HepG2 (cell line): Measurements from ENCODE around the gene ZMYND19. TPM values are rescaled to one million over a fixed set of nuclear protein-coding genes. Genes with fewer than 3 reads are reported as not detected.

Experiments used
- ADNP ChIP-seq: sonication (generic); formaldehyde crosslinking; IDR thresholded peaks from 2 replicates; pipeline ENCODE4 v1.4.0; 2020; ENCODE audit warnings: missing genetic modification reagents
- ATAD3A ChIP-seq: sonication (generic); formaldehyde crosslinking; IDR thresholded peaks from 2 replicates; pipeline ENCODE4 v1.4.0; 2020; ENCODE audit warnings: missing genetic modification reagents
- HOXA3 ChIP-seq: sonication (generic); formaldehyde crosslinking; IDR thresholded peaks from 2 replicates; pipeline ENCODE4 v1.5.0; 2020; ENCODE audit warnings: missing genetic modification reagents
- KLF9 ChIP-seq: IDR thresholded peaks from 2 replicates; pipeline ENCODE4 v1.6.1; 2016; ENCODE audit warnings: low read depth
- NCOA1 ChIP-seq: sonication (generic); formaldehyde crosslinking; IDR thresholded peaks from 2 replicates; pipeline ENCODE4 v1.9.0; 2021; ENCODE audit warnings: missing genetic modification reagents
- PCBP2 ChIP-seq: fragments of 200-400 bp; formaldehyde crosslinking; optimal IDR thresholded peaks from 2 replicates; pipeline ENCODE3; 2018; ENCODE audit warnings: low read length, low read depth; ENCODE audit not compliant: poor library complexity, severe bottlenecking
- STAG1 ChIP-seq: sonication (generic); formaldehyde crosslinking; IDR thresholded peaks from 2 replicates; pipeline ENCODE4 v1.4.0; 2020; ENCODE audit warnings: missing genetic modification reagents
- ZBTB7A ChIP-seq: sonication (generic); formaldehyde crosslinking; IDR thresholded peaks from 2 replicates; pipeline ENCODE4 v1.8.0; 2022; ENCODE audit warnings: mild to moderate bottlenecking, missing genetic modification reagents
- ZMAT3 ChIP-seq: sonication (generic); formaldehyde crosslinking; conservative IDR thresholded peaks from 2 replicates; pipeline ENCODE4 v1.7.0; 2021; ENCODE audit warnings: missing genetic modification reagents
- ZNF260 ChIP-seq: sonication (generic); formaldehyde crosslinking; IDR thresholded peaks from 2 replicates; pipeline ENCODE4 v1.4.0; 2020; ENCODE audit warnings: missing genetic modification reagents, low read depth, mild to moderate bottlenecking, borderline replicate concordance
- ZNF33A ChIP-seq: sonication (generic); formaldehyde crosslinking; IDR thresholded peaks from 2 replicates; pipeline ENCODE4 v1.5.1; 2020; ENCODE audit warnings: missing genetic modification reagents, mild to moderate bottlenecking, moderate library complexity, borderline replicate concordance
- ZNF704 ChIP-seq: sonication (generic); formaldehyde crosslinking; IDR thresholded peaks from 2 replicates; pipeline ENCODE4 v1.8.1; 2023; ENCODE audit warnings: mild to moderate bottlenecking, inconsistent platforms, moderate library complexity, missing genetic modification reagents, borderline replicate concordance
- ZNF747 ChIP-seq: sonication (generic); formaldehyde crosslinking; IDR thresholded peaks from 2 replicates; pipeline ENCODE4 v1.8.1; 2023; ENCODE audit warnings: missing genetic modification reagents, mild to moderate bottlenecking, borderline replicate concordance
- ZNF839 ChIP-seq: sonication (generic); formaldehyde crosslinking; IDR thresholded peaks from 2 replicates; pipeline ENCODE4 v1.4.0; 2020; ENCODE audit warnings: missing genetic modification reagents, mild to moderate bottlenecking, borderline replicate concordance
- polyA plus RNA-seq, 8 experiments: library from polyadenylated mRNA; depleted of rRNA in 3 of 8; stranded (reverse) in 7 of 8; unstranded in 1 of 8; fragments of >200 nt; fragmentation: Illumina TruSeq in 4 of 8; extraction: Trizol in 4 of 8; gene quantifications; 2 replicates each; pipeline versions ENCODE4 v1.2.1 to v1.2.3, GENCODE V29; 2011 to 2016; ENCODE audit warnings: low read depth in 4 of 8, missing spikeins in 1 of 8, mixed read lengths in 1 of 8; ENCODE audit not compliant: insufficient read depth in 1 of 8
- total RNA-seq, 5 experiments: library from RNA; depleted of rRNA; stranded (reverse); fragments of >200 nt; fragmentation: Illumina TruSeq; extraction: Trizol; gene quantifications; 2 replicates each; pipeline ENCODE4 v1.2.3, GENCODE V29; 2016; ENCODE audit warnings: low read depth in 1 of 5
- TF ChIP-seq, protein P1 (sequence below): sonication (generic); formaldehyde crosslinking; IDR thresholded peaks from 2 replicates; pipeline ENCODE4 v1.4.0; 2020; ENCODE audit warnings: missing genetic modification reagents
- TF ChIP-seq, protein P2 (sequence below): sonication (generic); formaldehyde crosslinking; IDR thresholded peaks from 2 replicates; pipeline ENCODE4 v1.4.0; 2020; ENCODE audit warnings: missing genetic modification reagents
- TF ChIP-seq, protein P3 (sequence below), 2 experiments: IDR thresholded peaks; 2 replicates each; pipeline ENCODE4 v1.6.1; 2011 to 2012; ENCODE audit warnings: low read length in 2 of 2, borderline replicate concordance in 1 of 2, low read depth in 1 of 2, mild to moderate bottlenecking in 1 of 2, moderate library complexity in 1 of 2

Gene ZMYND19
- total and polyA plus RNA-seq, 2 of the 13 experiments (the other 11 are each of a cell fraction or from before 2014, with no cell fraction given) = 21.3 to 38.7 TPM

GRCh38 chr9:137551264-137552021 lies 38.9 kb downstream of the ZMYND19 start, which contains the start of gene MRPL41 (continued):
- peak; percentile 35; the same call in 1 of the 2 replicates for TF ChIP-seq ZBTB7A
- TF ChIP-seq ZMAT3 (CRISPR knock-in tag) = peak; percentile 39; the same call in 1 of the 2 replicates
- TF ChIP-seq HOXA3 (CRISPR knock-in tag) = peak; percentile 9
- TF ChIP-seq ADNP (CRISPR knock-in tag) = no peak
- 0 out of 2 replicates have a peak, but pooled peaks have one; percentile 33 for TF ChIP-seq ZNF747 (CRISPR knock-in tag)
- TF ChIP-seq, protein P1, sequence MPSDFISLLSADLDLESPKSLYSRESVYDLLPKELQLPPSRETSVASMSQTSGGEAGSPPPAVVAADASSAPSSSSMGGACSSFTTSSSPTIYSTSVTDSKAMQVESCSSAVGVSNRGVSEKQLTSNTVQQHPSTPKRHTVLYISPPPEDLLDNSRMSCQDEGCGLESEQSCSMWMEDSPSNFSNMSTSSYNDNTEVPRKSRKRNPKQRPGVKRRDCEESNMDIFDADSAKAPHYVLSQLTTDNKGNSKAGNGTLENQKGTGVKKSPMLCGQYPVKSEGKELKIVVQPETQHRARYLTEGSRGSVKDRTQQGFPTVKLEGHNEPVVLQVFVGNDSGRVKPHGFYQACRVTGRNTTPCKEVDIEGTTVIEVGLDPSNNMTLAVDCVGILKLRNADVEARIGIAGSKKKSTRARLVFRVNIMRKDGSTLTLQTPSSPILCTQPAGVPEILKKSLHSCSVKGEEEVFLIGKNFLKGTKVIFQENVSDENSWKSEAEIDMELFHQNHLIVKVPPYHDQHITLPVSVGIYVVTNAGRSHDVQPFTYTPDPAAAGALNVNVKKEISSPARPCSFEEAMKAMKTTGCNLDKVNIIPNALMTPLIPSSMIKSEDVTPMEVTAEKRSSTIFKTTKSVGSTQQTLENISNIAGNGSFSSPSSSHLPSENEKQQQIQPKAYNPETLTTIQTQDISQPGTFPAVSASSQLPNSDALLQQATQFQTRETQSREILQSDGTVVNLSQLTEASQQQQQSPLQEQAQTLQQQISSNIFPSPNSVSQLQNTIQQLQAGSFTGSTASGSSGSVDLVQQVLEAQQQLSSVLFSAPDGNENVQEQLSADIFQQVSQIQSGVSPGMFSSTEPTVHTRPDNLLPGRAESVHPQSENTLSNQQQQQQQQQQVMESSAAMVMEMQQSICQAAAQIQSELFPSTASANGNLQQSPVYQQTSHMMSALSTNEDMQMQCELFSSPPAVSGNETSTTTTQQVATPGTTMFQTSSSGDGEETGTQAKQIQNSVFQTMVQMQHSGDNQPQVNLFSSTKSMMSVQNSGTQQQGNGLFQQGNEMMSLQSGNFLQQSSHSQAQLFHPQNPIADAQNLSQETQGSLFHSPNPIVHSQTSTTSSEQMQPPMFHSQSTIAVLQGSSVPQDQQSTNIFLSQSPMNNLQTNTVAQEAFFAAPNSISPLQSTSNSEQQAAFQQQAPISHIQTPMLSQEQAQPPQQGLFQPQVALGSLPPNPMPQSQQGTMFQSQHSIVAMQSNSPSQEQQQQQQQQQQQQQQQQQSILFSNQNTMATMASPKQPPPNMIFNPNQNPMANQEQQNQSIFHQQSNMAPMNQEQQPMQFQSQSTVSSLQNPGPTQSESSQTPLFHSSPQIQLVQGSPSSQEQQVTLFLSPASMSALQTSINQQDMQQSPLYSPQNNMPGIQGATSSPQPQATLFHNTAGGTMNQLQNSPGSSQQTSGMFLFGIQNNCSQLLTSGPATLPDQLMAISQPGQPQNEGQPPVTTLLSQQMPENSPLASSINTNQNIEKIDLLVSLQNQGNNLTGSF = no peak
- TF ChIP-seq, protein P2, sequence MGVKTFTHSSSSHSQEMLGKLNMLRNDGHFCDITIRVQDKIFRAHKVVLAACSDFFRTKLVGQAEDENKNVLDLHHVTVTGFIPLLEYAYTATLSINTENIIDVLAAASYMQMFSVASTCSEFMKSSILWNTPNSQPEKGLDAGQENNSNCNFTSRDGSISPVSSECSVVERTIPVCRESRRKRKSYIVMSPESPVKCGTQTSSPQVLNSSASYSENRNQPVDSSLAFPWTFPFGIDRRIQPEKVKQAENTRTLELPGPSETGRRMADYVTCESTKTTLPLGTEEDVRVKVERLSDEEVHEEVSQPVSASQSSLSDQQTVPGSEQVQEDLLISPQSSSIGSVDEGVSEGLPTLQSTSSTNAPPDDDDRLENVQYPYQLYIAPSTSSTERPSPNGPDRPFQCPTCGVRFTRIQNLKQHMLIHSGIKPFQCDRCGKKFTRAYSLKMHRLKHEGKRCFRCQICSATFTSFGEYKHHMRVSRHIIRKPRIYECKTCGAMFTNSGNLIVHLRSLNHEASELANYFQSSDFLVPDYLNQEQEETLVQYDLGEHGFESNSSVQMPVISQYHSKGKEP (CRISPR knock-in tag) = no peak
- no peak for TF ChIP-seq ATAD3A
- TF ChIP-seq NCOA1 (CRISPR knock-in tag) = no peak
- no peak for TF ChIP-seq PCBP2
- no peak for TF ChIP-seq ZNF839 (CRISPR knock-in tag)
- peak; percentile 40; the same call in 1 of the 2 replicates for TF ChIP-seq STAG1 (CRISPR knock-in tag)
- no peak for TF ChIP-seq ZNF33A (CRISPR knock-in tag)
- TF ChIP-seq ZNF260 (CRISPR knock-in tag) = no peak
- TF ChIP-seq, protein P3, sequence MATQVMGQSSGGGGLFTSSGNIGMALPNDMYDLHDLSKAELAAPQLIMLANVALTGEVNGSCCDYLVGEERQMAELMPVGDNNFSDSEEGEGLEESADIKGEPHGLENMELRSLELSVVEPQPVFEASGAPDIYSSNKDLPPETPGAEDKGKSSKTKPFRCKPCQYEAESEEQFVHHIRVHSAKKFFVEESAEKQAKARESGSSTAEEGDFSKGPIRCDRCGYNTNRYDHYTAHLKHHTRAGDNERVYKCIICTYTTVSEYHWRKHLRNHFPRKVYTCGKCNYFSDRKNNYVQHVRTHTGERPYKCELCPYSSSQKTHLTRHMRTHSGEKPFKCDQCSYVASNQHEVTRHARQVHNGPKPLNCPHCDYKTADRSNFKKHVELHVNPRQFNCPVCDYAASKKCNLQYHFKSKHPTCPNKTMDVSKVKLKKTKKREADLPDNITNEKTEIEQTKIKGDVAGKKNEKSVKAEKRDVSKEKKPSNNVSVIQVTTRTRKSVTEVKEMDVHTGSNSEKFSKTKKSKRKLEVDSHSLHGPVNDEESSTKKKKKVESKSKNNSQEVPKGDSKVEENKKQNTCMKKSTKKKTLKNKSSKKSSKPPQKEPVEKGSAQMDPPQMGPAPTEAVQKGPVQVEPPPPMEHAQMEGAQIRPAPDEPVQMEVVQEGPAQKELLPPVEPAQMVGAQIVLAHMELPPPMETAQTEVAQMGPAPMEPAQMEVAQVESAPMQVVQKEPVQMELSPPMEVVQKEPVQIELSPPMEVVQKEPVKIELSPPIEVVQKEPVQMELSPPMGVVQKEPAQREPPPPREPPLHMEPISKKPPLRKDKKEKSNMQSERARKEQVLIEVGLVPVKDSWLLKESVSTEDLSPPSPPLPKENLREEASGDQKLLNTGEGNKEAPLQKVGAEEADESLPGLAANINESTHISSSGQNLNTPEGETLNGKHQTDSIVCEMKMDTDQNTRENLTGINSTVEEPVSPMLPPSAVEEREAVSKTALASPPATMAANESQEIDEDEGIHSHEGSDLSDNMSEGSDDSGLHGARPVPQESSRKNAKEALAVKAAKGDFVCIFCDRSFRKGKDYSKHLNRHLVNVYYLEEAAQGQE (IDR thresholded peaks at IDR 0.05; ENCODE audit: borderline replicate concordance in 1 of 2, low read depth in 1 of 2, low read length in 2 of 2) = no peak
- TF ChIP-seq KLF9 (CRISPR knock-in tag) = no peak
- TF ChIP-seq ZNF704 = 0 out of 2 replicates have a peak, but pooled peaks have one; percentile 7
